Muscle of arm (tissue), 12 donors: ENCODE measurements around the gene MFSD6. TPM values are rescaled to one million over a fixed set of nuclear protein-coding genes. Genes with fewer than 3 reads are reported as not detected.
"Not testable (repeated sequence)": the region's sequence is repeated elsewhere in the genome, so short reads cannot be mapped to it uniquely, and the experiment has no call there.

Experiments used
- DNase-seq: peaks from one replicate; pipeline ENCODE4 v3.0.0-alpha.2; 2013
- polyA plus RNA-seq, 12 donors: library from polyadenylated mRNA; unstranded; fragments of 120-200 nt; gene quantifications; one replicate each; pipeline ENCODE4 v1.2.1, GENCODE V29; 2013; ENCODE audit not compliant: insufficient read length in 12 of 12

Gene MFSD6
- polyA plus RNA-seq, 12 donors: 8.6 to 15.0 (median 11.6) TPM; not detected in 1

DNA sequence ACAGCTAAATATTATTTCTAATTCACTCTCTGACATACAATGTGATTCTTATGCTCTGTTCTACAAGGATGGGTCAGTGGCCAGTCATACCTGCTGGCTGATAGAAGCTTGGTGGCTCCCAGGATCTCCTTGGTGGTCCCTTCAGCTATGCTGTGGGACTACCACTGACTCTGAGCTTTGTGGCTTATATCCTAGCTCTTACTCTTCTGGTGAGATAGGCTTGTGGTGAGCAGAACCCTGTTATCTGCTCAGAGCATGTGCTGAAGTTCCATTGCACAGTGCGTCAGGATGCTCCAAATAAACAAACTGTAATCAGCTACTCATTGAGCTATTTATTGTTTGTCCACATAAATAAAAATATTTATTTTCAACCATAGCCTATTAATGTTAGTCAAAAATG is 51.7 kb downstream of the MFSD6 start:
- no peak for DNase-seq

DNA sequence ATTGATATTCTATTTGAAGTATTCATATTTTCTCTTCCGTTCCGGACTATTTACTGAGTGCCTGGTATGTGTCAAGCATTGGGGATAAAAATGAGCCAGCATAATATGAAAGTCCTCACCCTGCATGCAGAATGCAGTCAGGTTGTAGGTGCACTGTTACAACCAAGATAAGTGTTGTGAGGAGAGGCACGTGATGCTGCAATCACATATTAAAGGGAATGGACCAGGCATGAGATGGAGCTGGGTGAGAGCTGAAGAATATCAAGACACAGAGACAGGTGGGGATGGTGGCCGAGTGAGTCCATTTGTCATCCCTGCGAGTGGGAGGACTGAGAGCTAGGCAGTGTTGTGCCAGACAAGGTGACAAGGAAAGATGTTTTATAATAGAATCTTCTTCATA is 52.3 kb downstream of the MFSD6 start:
- no peak for DNase-seq

DNA sequence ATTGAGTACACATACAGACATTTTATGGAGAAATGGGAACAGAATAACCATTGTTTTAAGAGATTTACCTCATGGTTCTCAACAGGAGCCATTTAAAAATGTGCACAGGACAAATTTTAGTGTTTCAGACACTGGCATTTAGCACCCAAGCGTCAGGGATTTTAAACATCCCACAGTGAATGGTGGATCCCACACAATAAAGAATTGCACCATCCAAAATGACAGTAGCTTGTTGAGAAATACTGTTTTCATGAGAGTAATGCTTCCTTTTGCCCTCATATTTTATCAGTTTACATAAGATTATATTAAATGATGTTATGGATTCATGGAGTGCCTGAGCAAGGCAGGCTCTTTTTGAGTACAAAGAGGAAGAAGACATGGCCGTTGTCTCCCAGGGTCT is 54.0 kb downstream of the MFSD6 start:
- DNase-seq: no peak

DNA sequence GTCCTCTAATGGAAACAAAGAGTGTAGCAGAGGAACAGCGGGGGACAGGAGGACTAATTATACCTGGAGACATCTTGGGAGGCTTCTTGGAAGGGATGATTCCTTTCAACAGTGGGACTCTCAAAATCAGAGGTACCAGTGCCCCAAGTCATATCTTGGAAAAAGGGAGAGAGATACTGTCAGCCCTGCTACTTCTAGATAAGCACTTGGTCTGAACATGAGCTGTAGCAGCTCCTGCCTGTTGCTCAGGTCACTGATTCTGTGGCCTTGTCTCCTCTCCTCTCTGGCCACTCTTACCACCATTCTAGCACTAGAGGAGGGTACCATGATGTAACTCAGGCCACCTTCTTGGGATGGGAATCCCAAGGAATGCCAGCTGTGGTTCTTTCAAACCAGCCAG is 54.5 kb downstream of the MFSD6 start:
- no peak for DNase-seq

DNA sequence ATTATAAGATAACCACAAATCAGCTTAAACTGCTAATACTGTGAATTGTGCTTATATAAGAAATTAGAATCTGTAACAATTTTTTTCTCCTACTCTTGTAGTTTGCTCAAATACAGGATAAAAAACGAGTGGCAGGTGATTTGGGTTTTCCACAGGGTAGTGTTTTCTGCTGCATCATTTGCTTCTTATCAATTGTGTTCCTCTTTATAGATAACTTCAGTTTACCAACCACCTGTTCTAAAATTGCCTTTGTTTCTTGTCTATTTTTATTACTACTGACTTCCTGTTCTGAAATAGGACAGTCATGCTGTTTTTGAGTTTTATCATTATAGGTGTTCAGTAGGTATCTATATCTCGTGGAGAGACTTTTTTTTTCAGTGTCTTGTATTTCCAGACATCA is 56.9 kb downstream of the MFSD6 start:
- DNase-seq: no peak

DNA sequence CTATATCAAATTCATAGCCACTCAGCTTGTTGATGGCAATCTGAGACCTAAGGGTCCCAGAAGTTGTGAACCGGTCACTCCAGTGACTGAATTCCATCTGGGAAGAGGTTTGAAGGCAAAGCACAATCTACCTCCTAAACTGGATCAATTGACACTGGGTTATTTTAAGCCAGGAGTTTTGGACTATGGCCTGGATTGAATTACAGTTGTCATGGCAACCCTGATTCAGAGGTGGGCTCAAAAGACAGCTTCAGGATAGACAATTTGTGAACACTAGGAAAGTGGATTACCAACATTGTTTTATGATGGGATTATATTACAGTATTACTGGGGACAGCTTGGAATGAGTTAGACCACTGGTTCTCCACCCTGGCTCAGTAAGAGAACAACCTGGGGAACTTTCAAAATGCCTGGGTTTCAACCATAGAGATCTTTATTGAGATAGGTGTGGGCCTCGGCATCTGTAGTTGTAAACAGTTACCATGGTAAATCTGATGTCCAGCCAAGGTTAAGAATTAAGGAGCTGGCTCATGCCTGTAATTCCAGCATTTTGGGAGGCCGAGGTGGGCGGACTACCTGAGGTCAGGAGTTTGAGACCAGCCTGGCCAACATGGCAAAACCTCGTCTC is 58.8 kb downstream of the MFSD6 start:
- DNase-seq: peak; percentile 38

DNA sequence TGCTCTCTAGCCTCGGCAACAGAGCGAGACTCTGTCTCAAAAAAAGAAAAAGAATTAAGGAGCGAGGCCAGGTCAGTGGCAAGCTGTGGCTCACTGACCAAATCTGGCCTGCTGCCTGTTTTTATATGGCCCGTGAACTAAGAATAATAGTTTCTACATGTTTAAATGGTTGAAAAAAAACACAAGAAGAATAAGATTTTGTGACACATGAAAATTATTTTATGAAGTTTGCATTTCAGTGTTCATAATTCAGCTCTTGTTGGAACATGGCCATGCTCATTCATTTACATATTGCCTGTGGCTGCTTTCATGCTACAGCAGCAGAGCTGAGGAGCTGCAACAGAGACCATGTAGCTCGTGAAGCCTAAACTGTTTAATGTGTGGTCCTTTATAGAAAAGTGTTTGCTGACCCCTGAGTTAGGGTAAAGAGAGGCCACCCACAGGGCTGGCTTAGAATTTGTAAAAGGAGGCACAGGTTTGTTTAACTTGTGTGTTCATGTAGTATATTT is 59.5 kb downstream of the MFSD6 start:
- DNase-seq: peak; percentile 66

DNA sequence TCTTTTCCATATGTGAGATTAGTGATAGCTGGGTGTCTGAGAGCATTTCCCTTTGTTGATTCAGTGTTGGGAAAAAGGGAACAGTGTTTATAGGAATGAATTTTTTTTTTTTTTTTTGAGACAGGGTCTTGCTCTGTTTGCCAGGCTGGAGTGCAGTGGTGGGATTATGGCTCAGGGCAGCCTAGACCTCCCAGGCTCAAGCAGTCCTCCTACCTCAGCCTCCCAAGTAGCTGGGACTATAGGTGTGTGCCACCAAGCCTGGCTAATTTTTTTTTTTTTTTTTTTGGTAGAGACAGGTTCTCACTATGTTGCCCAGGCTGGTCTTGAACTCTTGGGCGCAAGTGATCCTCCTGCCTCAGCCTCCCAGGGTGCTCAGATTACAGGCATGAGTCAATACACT is 60.2 kb downstream of the MFSD6 start:
- not testable (repeated sequence) for DNase-seq

DNA sequence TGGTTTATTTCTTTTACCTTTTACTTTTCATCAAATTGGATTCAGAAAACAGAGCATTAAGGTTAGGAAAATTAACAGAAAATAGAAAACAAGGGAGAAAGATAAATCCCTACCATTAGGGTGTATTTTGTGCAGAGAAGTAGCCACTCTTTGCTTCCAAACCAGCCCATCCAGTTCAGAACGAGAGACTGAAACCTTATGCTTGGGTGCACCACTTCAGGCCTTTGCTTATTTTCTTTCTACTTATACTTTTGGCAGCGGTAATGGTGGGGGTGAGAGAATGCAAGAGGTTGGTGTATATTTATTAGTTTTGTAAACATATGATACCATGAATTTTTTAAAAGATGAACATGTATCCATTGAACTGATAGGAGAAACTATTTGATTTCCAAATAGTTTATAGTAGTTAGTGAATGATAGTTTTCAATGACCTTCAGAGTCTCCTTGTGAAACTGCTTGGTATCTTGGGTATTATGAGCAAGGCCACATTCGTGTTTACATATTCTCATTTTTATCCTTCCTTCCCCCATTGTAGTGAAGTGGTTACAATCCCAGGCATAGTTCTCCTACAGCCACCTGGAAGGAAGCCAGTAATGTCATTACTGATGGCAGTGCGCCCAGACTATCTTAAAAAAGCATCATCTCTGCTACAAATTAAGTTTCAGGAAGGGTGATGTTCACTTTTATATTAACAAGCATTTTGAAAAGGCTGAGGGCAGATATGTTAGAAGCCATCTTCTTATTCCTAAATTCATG is 60.8 kb downstream of the MFSD6 start:
- DNase-seq: peak; percentile 96

DNA sequence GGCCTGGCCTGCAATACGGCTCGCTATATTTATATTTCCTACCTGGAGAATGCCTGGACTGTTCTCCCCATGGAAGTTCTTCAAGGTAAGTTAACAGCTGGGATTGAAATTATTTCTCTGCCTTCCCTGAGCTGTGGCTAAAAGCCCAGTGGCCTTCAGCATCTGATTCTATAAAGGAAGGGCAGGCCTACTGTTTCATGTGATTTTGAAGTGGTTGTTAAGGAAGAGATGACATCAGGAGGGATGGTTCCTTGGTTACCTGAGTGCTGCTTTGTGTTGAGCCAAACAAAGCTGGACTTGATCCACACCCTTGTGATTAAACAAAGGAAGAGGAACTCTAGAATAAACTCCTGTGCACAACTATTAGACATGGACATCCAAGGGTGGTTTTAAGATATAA is 61.6 kb downstream of the MFSD6 start:
- peak; percentile 79 for DNase-seq

DNA sequence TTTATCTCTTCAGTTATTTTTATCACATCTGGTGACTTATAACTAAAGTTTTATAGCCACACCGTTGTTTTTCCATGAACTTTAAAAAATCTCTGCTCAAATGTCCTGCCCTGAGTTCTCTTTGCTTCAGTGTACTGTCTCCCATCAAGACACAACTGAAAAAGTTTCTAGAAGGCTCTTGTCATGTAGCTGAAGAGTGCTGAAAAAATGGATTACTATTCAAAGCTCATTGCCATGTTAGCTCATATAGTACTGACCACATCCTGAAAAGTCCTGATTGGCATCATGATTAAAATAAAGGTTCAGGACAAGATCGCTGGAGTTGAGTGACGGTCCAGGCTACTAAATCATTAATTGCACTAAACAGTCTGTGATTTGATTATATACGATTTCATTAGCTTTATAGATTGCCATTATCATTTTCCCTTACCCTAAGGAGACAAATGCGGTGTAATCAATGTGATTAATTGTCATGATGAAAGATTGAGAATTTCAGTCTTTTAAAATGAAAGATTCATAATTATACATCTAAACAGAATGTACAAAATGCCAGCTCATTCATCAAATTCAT is 62.2 kb downstream of the MFSD6 start:
- no peak for DNase-seq

DNA sequence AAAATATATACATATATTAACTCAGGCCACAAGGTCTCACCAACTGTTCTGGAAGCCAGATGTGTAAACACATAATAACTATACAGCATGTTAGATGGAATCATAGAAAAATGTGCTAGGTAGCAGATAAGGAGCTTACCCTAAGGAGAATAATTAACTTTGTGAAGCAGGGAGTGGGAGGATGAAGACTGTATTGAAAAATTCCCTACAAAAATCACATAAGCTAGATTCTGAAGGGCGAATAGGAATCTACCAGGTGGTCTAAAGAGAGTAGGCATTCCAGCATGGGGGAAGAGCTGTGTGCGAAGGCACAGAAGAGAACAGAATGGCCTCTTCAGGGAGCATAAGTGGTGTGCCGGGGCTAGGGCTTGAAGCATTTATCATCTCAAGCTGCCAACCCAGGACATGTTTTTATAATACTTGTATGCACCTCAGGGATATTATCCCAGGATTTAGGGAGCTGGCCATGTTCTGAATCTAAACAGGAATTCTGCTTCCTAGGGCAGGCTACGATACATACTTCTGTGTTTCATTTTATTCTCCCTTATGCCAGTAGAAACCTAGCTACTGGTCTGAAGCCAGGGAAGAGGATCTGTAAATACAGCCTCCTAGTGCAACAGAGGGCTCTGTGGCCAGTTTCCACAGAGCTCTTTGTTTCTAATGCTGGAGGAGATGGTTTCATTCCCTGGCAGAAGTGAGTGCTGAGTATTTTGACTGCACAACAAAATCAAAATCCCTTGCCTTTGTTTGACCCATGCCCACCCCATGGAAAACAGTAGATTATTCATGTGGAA is 69.7 kb downstream of the MFSD6 start:
- peak; percentile 55 for DNase-seq

DNA sequence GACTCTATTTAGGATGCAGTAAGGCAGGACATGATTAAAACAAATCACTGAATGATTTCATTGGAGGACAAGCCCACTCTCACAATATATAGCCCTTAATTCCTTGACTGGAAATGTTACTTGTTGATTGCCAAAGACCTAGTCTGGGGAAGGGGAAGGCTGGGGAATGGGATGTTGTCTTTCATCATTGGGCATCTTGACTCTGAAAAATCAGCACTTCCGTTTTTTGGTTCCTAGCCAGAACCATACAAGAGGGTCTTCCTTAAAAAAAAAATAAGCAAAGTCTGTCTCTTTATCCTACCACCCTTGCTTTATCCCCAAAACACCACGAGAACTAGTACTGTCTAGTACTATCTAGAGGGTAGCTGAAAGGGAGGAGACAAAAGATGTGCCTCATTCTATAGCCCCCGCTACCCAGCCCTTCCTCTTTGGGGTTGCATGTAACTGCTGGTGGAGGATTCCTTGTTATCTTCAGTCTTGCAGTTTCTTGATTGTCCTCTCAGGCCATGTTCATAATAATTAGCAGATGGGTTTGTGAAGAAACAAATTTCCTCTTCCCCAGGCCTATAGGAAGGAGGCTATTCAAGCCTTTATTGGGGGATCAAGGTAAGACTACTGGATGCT is 70.5 kb downstream of the MFSD6 start:
- no peak for DNase-seq

DNA sequence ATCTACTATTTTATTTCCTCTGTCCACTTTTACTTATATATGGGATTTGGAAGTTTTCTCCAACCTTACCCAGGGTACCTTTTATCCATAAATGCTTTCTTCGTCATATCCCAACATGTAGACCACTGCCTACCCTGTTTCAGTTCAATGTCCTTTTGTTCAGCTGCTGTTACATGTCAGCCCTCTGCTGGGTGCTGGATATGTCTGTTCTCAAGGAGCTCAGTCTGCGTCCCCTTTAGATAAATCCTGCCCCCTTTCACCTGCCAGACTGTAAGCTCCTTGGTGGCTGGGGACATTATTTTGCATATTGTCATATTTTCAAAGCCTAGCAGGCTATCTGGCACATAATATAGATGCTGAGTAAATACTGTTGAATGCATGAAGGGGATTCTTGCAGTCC is 73.2 kb downstream of the MFSD6 start:
- no peak for DNase-seq

DNA sequence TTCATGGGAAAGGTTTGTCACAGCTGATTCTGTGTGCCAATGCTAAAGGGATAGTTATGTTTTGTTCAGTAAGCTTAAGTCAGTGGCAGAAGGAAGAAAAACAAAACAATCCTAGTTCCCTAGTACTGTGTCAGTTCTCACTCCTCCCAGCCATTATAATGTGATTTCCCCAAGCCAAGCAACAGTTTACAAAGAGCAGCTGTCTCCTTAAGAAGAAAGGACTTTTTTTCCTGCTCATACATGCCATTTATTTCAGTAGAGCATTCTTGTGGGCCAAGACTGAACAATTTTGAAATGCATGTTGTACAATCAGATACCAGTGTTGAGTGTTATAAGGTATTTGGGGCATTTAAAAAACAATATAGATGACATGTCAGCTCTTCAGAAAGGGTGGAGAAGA is 74.3 kb downstream of the MFSD6 start:
- DNase-seq: no peak

DNA sequence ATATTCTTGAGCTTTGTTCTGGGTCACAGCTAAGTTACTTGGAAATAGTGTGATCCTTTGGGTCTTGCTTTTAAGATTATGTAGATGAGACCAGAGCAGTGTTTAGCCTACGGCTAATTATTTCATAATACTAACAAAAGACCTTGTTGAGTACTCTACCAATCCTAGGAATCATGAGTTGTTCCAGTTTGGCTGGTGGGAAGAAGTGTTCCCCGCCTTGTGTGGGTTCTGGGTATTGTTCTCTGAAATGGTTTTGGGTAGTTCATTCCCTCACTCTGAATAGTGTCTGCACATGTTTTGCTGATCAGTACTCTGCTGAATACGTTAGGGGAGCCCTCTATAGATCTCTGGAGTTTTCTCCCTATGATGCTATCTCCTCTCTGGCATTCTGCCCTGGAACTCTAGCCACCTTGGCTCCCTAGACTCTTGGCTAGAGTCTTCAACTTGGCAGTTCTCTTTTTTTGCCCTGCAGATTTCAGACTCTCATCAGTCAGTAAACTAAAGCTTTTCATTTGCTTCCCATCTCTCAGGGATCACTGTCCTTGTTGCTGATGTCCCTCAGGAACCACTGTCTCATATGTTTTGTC is 78.0 kb downstream of the MFSD6 start:
- DNase-seq: no peak

DNA sequence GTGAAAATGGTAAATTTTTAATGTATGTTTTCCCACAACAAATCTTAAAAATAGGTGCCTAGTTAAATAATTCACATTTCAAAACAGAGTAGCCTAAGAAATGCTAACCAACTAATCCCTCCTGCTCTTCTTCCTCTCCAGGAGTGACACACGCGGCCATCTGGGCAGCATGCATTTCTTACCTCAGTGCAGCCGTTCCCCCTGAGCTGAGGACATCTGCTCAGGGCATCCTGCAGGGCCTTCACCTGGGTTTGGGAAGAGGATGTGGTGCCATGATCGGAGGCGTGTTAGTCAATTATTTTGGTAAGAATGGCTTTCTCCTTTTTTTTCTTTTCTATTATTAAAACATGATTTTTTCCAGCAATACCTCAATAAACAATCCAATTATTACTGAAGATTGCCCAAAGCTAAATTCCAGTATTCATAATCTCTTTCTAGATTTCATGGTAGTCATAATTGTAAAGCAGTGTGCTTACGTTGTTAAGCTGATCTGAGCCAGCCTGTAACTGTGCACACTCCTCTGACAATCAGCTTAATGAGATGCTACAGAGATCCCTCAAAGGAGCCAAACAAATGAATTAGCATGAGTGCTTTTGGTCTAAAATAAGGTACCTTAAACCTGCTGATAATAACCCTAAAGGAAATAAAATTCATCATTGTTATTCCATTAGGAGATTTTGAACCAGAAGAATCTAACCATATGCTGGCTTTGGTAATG is 80.5 kb downstream of the MFSD6 start:
- DNase-seq: no peak

DNA sequence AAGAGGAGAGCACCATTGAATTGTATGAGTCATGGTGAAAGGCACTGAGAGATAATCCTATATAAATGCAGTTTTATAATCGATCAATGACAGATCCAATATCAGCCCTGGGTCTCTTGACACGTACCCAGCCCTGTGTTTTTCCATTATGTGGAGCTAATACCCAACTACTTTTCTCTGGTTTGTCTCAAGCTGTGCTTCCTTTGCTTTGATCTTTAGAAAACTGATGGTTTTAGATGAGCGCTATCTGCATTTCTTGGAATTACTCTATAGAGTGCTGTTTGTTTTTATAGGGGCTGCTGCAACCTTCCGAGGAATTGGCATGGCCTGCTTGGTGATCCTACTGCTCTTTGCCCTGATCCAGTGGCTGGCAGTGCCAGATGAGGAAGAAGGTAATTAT is 81.3 kb downstream of the MFSD6 start:
- DNase-seq: no peak

DNA sequence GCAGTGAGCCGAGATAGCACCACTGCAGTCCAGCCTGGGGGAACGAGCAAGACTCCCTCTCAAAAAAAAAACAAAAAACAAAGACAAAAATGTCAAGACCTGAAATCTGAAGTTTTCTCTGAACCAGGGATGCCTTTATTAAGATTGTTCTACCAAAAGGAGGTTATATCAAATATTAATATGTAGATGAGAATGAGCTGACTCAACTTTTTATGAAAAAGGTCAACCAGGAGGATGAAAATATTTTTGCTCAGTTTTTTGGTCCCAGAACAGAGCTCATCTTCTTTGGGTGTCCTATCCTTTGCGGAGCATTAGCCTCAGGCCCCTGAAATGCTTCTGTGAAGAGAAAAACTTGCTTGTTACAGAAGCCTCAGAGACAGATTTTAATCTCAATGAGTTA is 82.3 kb downstream of the MFSD6 start:
- no peak for DNase-seq

DNA sequence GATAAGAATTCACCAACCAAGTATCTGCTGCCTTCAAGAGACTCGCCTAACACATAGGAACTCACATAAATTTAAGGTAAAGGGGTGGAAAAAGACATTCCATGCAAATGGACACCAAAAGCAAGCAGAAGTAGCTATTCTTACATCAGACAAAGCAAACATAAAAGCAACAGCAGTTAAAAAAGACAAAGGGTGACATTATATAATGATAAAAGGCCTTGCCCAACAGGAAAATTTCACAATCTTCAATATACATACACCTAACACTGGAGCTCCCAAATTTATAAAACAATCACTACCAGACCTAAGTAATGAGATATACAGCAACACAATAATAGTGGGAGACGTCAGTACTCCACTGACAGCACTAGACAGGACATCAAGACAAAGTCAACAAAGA is 84.9 kb downstream of the MFSD6 start:
- DNase-seq: no peak
